ENCODE results near the gene NOS2.
A peak's percentile ranks its signal among the peaks of the same experiment; 100 is the strongest.

The NOS2 gene

GRCh38 chr17:27811961-27812360 is 11.6 kb upstream of the NOS2 start:
- TF ChIP-seq, protein P1, sequence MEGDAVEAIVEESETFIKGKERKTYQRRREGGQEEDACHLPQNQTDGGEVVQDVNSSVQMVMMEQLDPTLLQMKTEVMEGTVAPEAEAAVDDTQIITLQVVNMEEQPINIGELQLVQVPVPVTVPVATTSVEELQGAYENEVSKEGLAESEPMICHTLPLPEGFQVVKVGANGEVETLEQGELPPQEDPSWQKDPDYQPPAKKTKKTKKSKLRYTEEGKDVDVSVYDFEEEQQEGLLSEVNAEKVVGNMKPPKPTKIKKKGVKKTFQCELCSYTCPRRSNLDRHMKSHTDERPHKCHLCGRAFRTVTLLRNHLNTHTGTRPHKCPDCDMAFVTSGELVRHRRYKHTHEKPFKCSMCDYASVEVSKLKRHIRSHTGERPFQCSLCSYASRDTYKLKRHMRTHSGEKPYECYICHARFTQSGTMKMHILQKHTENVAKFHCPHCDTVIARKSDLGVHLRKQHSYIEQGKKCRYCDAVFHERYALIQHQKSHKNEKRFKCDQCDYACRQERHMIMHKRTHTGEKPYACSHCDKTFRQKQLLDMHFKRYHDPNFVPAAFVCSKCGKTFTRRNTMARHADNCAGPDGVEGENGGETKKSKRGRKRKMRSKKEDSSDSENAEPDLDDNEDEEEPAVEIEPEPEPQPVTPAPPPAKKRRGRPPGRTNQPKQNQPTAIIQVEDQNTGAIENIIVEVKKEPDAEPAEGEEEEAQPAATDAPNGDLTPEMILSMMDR (IDR thresholded peaks at IDR 0.05; ENCODE audit: insufficient read depth, low read depth, low read length, missing control alignments), result no peak
- DNase-seq (ENCODE audit: low read depth), result no peak
- no peak overlapping the region for H3K4me3 ChIP-seq (ENCODE audit: low read depth, low read length)

- DNase-seq (ENCODE audit: low read depth), result no peak
- TF ChIP-seq, protein P1 (IDR thresholded peaks at IDR 0.05; ENCODE audit: insufficient read depth, low read depth, low read length, missing control alignments), result no peak
- no peak overlapping the region for H3K4me3 ChIP-seq (ENCODE audit: low read depth, low read length)
Observed at GRCh38 chr17:27810902-27811557, 10.7 kb upstream of the NOS2 start.

DNA sequence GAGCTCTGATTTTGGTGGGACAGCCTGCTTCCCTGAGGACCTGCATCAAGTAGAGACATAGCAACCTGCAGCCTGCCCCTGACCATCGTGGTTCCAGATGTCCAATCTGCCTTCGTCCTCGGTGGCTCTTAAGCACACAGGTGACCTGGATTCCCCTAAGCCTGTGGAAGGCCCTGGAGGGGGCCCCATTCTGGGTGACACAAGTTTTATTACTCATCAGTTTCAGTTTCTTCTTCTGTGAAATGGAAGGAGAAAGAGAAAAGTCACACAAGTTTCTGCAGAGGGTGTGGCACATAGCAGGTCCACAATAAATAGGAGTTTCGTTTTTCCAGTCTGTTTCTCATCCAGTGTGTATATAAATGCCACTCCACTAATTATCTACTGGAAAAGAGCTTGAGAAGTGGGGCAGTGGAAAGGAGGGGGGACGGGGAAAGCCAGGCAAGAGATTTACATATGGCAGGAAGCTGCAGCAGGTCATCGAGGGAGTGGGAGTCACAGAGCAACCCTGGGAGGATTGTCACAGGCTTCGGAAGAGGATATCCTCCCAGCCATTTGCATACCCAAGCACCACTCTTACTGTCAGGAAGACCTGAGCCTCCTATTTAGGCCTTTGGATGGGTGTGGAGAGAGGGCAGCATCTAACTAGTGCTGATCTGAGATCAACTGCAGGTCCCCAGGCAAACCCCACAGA is 10.0 kb upstream of the NOS2 start:
- TF ChIP-seq, protein P1 (IDR thresholded peaks at IDR 0.05; ENCODE audit: insufficient read depth, low read depth, low read length, missing control alignments), result no peak
- DNase-seq (ENCODE audit: low read depth), result peak; percentile 90
- peak overlapping the region; percentile 14; the same call in 1 of the 2 replicates for H3K4me3 ChIP-seq (ENCODE audit: low read depth, low read length)

- TF ChIP-seq, protein P1 (IDR thresholded peaks at IDR 0.05; ENCODE audit: insufficient read depth, low read depth, low read length, missing control alignments), result no peak
- no peak overlapping the region for H3K4me3 ChIP-seq (ENCODE audit: low read depth, low read length)
Observed at GRCh38 chr17:27809555-27809954, 9.2 kb upstream of the NOS2 start.

GRCh38 chr17:27808628-27809027 is 8.3 kb upstream of the NOS2 start:
- TF ChIP-seq, protein P1 (IDR thresholded peaks at IDR 0.05; ENCODE audit: insufficient read depth, low read depth, low read length, missing control alignments), result peak; percentile 9
- H3K4me3 ChIP-seq (ENCODE audit: low read depth, low read length), result peak overlapping the region; percentile 46
- peak; percentile 70 for DNase-seq (ENCODE audit: low read depth)

More at GRCh38 chr17:27809555-27809954, 9.2 kb upstream of the NOS2 start:
- no peak for DNase-seq (ENCODE audit: low read depth)

DNA sequence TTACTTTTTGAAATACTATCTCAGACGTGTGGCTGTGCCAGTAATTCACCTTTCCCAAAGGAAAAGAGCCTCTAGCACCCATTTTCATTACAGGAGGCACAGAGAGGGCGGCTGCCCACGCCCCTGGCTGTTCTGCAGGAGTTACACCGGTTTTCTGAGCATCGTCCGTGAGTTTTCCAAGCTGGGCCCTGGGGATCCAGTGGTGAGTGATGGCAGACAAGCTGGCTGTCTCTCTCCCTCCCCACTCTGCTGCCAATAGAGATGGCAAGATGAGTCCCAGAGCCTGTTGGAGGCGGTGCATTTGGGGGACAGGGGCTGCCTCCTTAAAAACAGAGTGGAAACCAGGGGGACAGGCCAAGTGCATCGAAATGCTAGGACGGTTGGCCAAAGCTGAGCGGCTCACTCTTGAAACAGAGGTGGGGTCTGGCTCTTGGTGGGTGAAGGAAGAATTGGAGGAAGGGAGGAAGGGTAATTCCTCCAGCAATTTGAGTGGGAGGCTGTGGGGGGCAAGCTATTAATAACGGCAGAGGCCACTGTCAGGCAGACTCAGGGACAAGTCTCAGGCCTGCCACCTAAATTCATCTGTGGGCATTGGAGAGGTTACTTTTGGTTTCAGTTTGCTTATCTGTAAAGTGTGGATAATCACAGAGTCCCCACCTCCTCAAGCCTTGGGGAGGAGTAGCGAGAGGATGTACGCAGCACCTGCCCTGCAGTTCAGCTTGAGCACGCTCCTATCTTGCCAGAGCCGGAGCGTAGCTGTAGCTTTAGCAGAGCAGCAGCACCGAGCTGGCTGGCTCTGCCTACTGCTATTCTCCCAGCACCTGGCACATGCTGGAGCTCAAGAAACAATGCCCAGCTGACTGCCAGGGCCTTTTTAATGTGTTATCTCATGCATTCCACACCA is 7.5 kb upstream of the NOS2 start:
- DNase-seq (ENCODE audit: low read depth), result peak; percentile 93
- H3K4me3 ChIP-seq (ENCODE audit: low read depth, low read length), result peak overlapping the region; percentile 46

More for the DNA sequence above, 7.5 kb upstream of the NOS2 start:
- TF ChIP-seq, protein P1 (IDR thresholded peaks at IDR 0.05; ENCODE audit: insufficient read depth, low read depth, low read length, missing control alignments), result no peak

Measured in GM12865 (cell line).